Endothelial cell of umbilical vein (primary cell): ENCODE measurements around the gene MSRB2. TPM values are rescaled to one million over a fixed set of nuclear protein-coding genes. Genes with fewer than 3 reads are reported as not detected.

Experiments used
- BruUV-seq: library from RNA; stranded (reverse); fragments of 400-500 nt; replicated peaks from 2 replicates; lab custom pipeline; 2021; lab: Mats Ljungman, UMichigan
- CTCF ChIA-PET: fragments of 300-600, 350-600 bp; sonication (Branson Sonifier 250); formaldehyde crosslinking; loops from one replicate; lab custom pipeline; 2021; ENCODE audit warnings: antibody characterized with exemption, inconsistent platforms; lab: Charles Lee
- POLR2A ChIA-PET: fragments of 300-600, 350-600 bp; sonication (Branson Sonifier 250); formaldehyde crosslinking; loops from one replicate; lab custom pipeline; 2021; ENCODE audit warnings: antibody characterized with exemption, inconsistent platforms; lab: Charles Lee
- DNase-seq: peaks from one replicate; pipeline ENCODE4 v3.0.0-alpha.2; 2011; ENCODE audit warnings: low read depth, low spot score
- FAIRE-seq: peaks from 2 replicates; lab custom pipeline; 2011; peaks lifted over from hg19 to GRCh38; lab: Jason Lieb, UNC
- H2AFZ ChIP-seq: 2 replicates; pipeline ENCODE4 v1.6.0; 2012; ENCODE audit warnings: low read depth, low read length, control low read depth, inconsistent platforms
- H3K27ac ChIP-seq: 2 replicates; pipeline ENCODE4 v1.5.1; 2011; ENCODE audit warnings: low read depth, mild to moderate bottlenecking, control low read depth, low read length, moderate library complexity; ENCODE audit not compliant: insufficient read depth
- H3K27me3 ChIP-seq, 2 experiments: 2 replicates each; pipeline versions ENCODE4 v1.6.0 to v1.6.1; 2011; ENCODE audit warnings: low read length in 2 of 2, mixed read lengths in 1 of 2; ENCODE audit not compliant: control insufficient read depth in 2 of 2, insufficient read depth in 2 of 2
- H3K36me3 ChIP-seq, 2 experiments: 2 replicates in 1 of 2; 3 replicates in 1 of 2; pipeline ENCODE4 v1.5.1; 2011; ENCODE audit warnings: low read length in 2 of 2, mild to moderate bottlenecking in 1 of 2, moderate library complexity in 1 of 2; ENCODE audit not compliant: control insufficient read depth in 2 of 2, insufficient read depth in 2 of 2; ENCODE audit errors: extremely low read depth in 1 of 2
- H3K4me1 ChIP-seq: 3 replicates; pipeline ENCODE4 v1.5.1; 2011; ENCODE audit warnings: mild to moderate bottlenecking, low read length; ENCODE audit not compliant: control insufficient read depth, insufficient read depth; ENCODE audit errors: extremely low read depth
- H3K4me2 ChIP-seq: 2 replicates; pipeline ENCODE4 v1.6.1; 2011; ENCODE audit warnings: low read length, control low read depth, mixed read lengths; ENCODE audit not compliant: insufficient read depth
- H3K4me3 ChIP-seq, 3 experiments: fragments of 200-600 bp in 1 of 3; sonication (generic), shearing (Covaris generic) in 1 of 3; replicated peaks in 1 of 3; 2 replicates each; pipeline ENCODE4 v1.5.1; 2011 to 2016; ENCODE audit warnings: control low read depth in 3 of 3, low read length in 3 of 3, mild to moderate bottlenecking in 2 of 3, inconsistent platforms in 1 of 3, low read depth in 1 of 3, moderate library complexity in 1 of 3; ENCODE audit not compliant: insufficient read depth in 1 of 3
- H3K79me2 ChIP-seq: 2 replicates; pipeline ENCODE4 v1.6.0; 2012; ENCODE audit warnings: low read length, inconsistent platforms; ENCODE audit not compliant: control insufficient read depth, insufficient read depth
- H3K9ac ChIP-seq: replicated peaks from 2 replicates; pipeline ENCODE3; 2011; ENCODE audit warnings: low read length, control low read depth; ENCODE audit not compliant: insufficient read depth; ENCODE audit errors: extremely low read depth
- H3K9me1 ChIP-seq: replicated peaks from 3 replicates; pipeline ENCODE4 v1.6.0; 2011; ENCODE audit warnings: mild to moderate bottlenecking, low read length; ENCODE audit not compliant: control insufficient read depth, insufficient read depth; ENCODE audit errors: extremely low read depth
- H3K9me3 ChIP-seq: replicated peaks from 2 replicates; pipeline ENCODE4 v1.5.1; 2012; ENCODE audit warnings: low read length, inconsistent platforms; ENCODE audit not compliant: control insufficient read depth, insufficient read depth
- H4K20me1 ChIP-seq: replicated peaks from 2 replicates; pipeline ENCODE3; 2011; ENCODE audit warnings: mild to moderate bottlenecking, low read length; ENCODE audit not compliant: control insufficient read depth, insufficient read depth; ENCODE audit errors: extremely low read depth
- EZH2 ChIP-seq: IDR thresholded peaks from 2 replicates; pipeline ENCODE4 v1.6.1; 2012; ENCODE audit warnings: borderline replicate concordance, low read depth, mild to moderate bottlenecking, moderate library complexity, low read length, inconsistent platforms; ENCODE audit not compliant: severe bottlenecking
- FOS ChIP-seq: IDR thresholded peaks from 2 replicates; pipeline ENCODE4 v1.6.1; 2011; ENCODE audit warnings: mild to moderate bottlenecking, low read length, moderate library complexity, borderline replicate concordance; ENCODE audit not compliant: insufficient read depth
- GATA2 ChIP-seq: IDR thresholded peaks from 2 replicates; pipeline ENCODE4 v1.7.0; 2011; ENCODE audit warnings: low read depth, mild to moderate bottlenecking, moderate library complexity, mixed read lengths, low read length; ENCODE audit not compliant: insufficient read length, insufficient read depth
- JUN ChIP-seq: IDR thresholded peaks from 2 replicates; pipeline ENCODE4 v1.6.1; 2011; ENCODE audit warnings: borderline replicate concordance, low read depth; ENCODE audit not compliant: insufficient read length, insufficient read depth
- MAX ChIP-seq: IDR thresholded peaks from 2 replicates; pipeline ENCODE4 v1.6.1; 2011; ENCODE audit not compliant: insufficient read depth, insufficient read length
- MYC ChIP-seq: IDR thresholded peaks from one replicate; pipeline ENCODE4 v1.6.1; 2011; ENCODE audit warnings: mild to moderate bottlenecking, low read depth, low read length
- POLR2A ChIP-seq: IDR thresholded peaks from 2 replicates; pipeline ENCODE4 v1.6.1; 2012; ENCODE audit warnings: low read depth, mild to moderate bottlenecking, control low read depth, low read length
- dilution Hi-C: fragments of 300-500 bp; cut with MboI; formaldehyde crosslinking; loops from one replicate; pipeline ENCODE4 v1.15.0; 2019; ENCODE audit warnings: low sequenced_read_pairs; ENCODE audit not compliant: extremely low pct_ligation_motif_present
- intact Hi-C: fragments of 100-400 bp; cut with micrococcal nuclease; formaldehyde crosslinking; loops from one replicate; pipeline ENCODE4 v1.10.0; 2022
- polyA plus RNA-seq, 4 experiments: library from polyadenylated mRNA; depleted of rRNA in 3 of 4; stranded (reverse) in 3 of 4; unstranded in 1 of 4; fragments of >200 nt; gene quantifications; 2 replicates each; pipeline versions ENCODE4 v1.2.1 to v1.2.3, GENCODE V29; 2011 to 2012; ENCODE audit warnings: missing spikeins in 1 of 4
- total RNA-seq: library from RNA; stranded (reverse); gene quantifications from 2 replicates; pipeline ENCODE4 v1.2.3, GENCODE V29; 2021
- TF ChIP-seq, protein P1 (sequence below), 2 donors: IDR thresholded peaks; 1 replicate in 1 of 2; 2 replicates in 1 of 2; pipeline ENCODE4 v1.5.1; 2011; ENCODE audit warnings: low read length in 2 of 2, mild to moderate bottlenecking in 2 of 2, moderate library complexity in 2 of 2, control low read depth in 1 of 2, inconsistent platforms in 1 of 2, low read depth in 1 of 2; ENCODE audit not compliant: insufficient read depth in 1 of 2; ENCODE audit errors: extremely low read depth in 1 of 2

MSRB2 gene
- total and polyA plus RNA-seq, 2 donors (not counting 3 experiments of a cell fraction or from before 2014, with no cell fraction given), result 16.2 to 20.6 TPM

DNA sequence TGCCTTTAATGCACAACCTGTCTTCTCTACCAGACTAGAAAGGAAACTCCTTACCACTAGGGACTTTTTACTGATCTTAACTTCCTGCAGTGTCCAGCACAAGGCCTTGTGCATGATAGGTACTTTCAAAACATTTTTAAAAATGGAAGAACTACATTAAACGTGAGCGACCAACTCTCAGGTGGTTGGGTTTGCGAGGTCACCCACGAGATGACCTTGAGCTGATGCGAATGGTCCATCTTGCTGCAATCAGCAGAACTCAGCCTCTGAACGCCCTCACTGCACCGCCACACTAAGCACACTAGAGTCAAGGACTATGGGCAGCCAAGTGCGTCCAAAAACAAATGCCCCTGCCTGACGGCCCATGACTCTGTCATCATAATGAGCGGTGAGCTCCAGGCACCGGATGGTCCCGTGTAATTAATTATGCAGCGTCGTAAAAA is 61.9 kb downstream of the MSRB2 start:
- BruUV-seq, result no TSS peak
- H4K20me1 ChIP-seq, result no peaks in the 10 kb centered on the region
- no peaks in the 10 kb centered on the region for H3K9me3 ChIP-seq
- no peaks in the 10 kb centered on the region for H3K79me2 ChIP-seq
- dilution Hi-C loops, result no loop called here
- intact Hi-C loops, result no loop called here
- H3K9me1 ChIP-seq, result no peaks in the 10 kb centered on the region
- H3K27ac ChIP-seq, result no peak overlapping the region
- H2AFZ ChIP-seq, result no peak overlapping the region
- no peaks in the 10 kb centered on the region for H3K36me3 ChIP-seq
- DNase-seq (no peak), FAIRE-seq (no peak)
- ChIA-PET POLR2A (no interaction called here), CTCF (interaction anchor here (1.5 to 3.1 kb wide), 9 partner anchors 9 to 1401 kb away, joined by 3 to 60 read pairs (median 8); no protein-coding TSS in a partner anchor)
- TF ChIP-seq, protein P1, sequence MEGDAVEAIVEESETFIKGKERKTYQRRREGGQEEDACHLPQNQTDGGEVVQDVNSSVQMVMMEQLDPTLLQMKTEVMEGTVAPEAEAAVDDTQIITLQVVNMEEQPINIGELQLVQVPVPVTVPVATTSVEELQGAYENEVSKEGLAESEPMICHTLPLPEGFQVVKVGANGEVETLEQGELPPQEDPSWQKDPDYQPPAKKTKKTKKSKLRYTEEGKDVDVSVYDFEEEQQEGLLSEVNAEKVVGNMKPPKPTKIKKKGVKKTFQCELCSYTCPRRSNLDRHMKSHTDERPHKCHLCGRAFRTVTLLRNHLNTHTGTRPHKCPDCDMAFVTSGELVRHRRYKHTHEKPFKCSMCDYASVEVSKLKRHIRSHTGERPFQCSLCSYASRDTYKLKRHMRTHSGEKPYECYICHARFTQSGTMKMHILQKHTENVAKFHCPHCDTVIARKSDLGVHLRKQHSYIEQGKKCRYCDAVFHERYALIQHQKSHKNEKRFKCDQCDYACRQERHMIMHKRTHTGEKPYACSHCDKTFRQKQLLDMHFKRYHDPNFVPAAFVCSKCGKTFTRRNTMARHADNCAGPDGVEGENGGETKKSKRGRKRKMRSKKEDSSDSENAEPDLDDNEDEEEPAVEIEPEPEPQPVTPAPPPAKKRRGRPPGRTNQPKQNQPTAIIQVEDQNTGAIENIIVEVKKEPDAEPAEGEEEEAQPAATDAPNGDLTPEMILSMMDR (IDR thresholded peaks at IDR 0.05; ENCODE audit: extremely low read depth in 1 of 2, insufficient read depth in 1 of 2, low read depth in 1 of 2, low read length in 2 of 2), result no peak
- TF ChIP-seq POLR2A (no peak), JUN (no peak), MAX (no peak), GATA2 (no peak), FOS (no peak), MYC (no peak), EZH2 (no peak)
- no peak overlapping the region for H3K4me2 ChIP-seq
- H3K9ac ChIP-seq, result no peak overlapping the region
- H3K4me3 ChIP-seq, result no peak overlapping the region
- peaks cover 3% of the 10 kb centered on the region for H3K4me1 ChIP-seq
- H3K27me3 ChIP-seq, result no peaks in the 10 kb centered on the region
